GM19099 (cell line): ENCODE data around the gene GPI.

Experiments
- POLR2A ChIP-seq: IDR thresholded peaks from 3 replicates; pipeline ENCODE4 v1.6.1; 2011; ENCODE audit warnings: low read depth; ENCODE audit not compliant: insufficient read length; ENCODE audit errors: extremely low read depth

Gene GPI

DNA sequence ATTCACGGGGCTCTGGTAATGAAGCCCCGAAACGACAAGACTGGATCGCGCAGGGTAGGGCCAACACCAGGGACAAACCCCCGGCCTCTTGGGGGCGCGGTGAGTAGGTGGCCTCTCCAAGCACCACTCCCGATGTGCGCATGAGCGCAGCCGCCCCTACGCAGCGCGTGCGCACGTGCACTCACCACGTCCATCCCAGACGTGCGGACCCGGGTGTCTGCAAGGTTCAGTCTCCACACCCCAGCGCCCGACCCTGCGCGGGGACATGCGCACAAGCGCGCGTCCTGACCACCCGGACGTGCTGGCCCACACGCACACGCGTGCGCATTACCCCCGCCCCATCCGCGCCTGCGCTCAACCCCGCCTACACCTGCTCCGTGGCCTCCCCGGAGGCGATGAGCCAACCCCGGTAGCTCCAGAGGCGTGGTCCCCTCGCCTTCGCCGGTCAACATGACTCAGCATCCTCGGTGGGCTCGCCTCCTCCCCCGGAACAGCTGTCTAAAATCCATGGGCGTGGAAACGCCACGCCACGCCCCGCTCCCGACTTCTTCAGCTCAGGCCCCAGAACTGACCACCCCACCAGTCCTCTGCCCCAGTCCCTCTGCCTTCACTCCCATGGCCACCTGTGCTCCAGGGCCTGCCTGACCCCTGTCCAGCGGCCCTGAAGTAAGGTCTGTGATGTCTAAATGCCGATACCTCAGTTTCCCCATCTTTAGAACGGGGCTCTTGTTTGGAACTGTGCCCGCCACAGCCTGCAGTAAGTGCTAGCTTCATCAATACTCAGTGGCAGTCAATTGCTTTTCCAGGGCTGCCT, 5.6 kb upstream of the GPI start:
- peak; percentile 72 for TF ChIP-seq POLR2A

DNA sequence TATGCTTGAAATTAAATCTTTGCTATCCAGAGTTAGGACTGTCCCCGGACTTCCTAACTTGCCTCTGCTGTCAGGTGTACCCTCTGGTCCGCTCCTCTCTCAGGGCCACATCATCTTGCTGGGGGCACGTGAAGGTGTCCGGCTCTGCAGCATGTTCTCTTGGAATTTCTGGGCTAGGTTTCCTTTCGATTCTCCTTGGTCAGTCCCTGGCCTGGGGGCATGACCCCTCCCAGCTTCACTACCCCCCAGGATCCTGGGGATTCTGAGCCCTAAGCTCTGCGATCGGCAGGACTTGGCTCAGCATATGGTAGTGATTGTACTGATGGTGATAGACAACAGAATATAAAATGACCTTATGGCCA, 5.1 kb upstream of the GPI start:
- no peak for TF ChIP-seq POLR2A

DNA sequence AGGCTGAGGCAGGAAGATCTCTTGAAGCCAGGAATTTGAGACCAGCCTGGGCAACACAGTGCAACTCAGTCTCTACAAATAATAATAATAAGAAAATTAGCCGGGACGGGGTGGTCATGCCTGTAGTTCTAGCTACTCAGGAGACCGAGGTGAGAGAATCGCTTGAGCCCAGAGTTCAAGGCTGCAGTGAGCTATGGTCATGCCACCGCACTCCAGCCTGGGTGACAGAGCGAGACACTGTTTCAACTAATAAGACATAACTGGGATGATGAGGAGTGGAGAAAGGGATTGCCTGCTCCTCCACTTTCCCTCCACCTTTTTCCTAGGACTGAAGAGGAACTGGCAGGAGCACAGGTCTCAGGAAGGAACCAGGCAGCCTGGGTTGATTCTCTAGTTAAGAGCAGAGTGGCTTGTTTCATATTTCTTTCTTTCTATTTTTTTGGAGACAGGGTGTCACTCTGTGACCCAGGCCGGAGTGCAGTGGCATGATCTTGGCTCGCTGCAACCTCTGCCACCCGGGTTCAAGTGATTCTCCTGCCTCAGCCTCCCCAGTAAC, 4.6 kb upstream of the GPI start:
- TF ChIP-seq POLR2A: no peak

DNA sequence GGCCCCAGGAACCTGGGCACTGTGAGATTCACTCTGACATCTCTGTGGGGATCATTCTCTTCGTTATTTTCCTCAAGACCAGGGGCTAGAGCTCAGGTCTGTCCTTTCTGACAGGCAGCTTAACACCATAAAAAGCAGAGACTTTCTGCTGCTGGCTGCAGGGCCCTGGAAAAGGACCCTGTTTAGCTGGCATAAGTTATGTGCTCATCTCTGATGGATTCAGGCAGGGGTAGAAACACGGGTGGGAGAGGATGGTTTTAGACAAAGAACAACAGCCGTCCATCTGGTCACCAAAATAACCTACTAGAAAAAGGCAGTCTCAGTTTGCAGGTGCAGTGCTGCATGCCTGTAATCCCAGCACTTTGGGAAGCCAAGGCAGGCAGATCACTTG, 2.3 kb upstream of the GPI start:
- TF ChIP-seq POLR2A: no peak

- TF ChIP-seq POLR2A: no peak
Measured at GRCh38 chr19:34363094-34363493, 1.9 kb upstream of the GPI start.

GRCh38 chr19:34363930-34364329, 1.1 kb upstream of the GPI start:
- no peak for TF ChIP-seq POLR2A

GRCh38 chr19:34364462-34364829, 550 bp upstream of the GPI start:
- no peak for TF ChIP-seq POLR2A

DNA sequence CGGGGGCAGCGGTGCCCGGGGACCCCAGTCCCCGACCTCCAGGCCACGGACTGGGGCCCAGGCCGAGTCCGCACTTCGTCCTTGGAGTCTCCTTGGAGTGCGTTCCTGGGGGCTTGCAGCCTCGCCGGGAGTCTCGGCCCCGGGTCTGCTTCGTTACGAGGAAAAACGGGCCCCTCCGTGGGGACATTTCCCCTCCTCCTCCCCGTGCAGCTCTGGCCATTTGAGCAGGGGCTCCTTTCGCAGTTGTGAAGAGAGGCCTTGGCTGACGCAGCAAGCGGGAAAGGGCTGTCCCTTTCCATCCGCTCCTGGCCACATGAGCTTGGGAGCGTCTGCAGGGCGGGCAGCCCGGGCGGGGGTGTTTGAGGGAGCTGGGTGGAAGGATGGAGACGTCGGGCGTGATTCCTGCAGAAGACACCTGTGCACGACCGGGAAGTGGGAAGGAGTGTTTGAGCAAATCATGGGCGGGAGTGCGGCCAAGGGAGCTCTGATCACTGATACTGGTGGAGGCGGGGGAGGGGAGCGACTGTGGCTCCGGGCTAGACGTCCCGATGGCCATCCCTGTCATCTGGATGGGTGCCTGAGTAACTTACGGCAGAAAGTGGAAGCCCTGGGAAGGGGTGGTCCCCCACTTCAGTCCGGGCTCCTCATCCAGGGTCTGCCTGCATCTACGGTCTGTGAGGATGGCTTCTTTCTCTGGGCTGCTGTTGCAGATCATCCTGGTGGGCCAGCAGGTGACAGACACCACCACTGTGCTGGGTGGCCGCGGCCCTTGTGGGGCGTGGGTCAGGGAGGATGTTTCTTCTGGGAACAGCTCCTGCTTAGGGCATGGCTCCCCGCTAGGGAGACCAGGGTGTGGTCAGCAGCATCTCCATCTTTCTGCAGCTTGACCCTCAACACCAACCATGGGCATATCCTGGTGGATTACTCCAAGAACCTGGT, 736 bp downstream of the GPI start:
- TF ChIP-seq POLR2A: no peak

GRCh38 chr19:34366738-34367623, 2.0 kb downstream of the GPI start:
- no peak for TF ChIP-seq POLR2A

GRCh38 chr19:34367624-34367957, 2.6 kb downstream of the GPI start:
- TF ChIP-seq POLR2A: no peak

GRCh38 chr19:34368338-34368737, 3.3 kb downstream of the GPI start:
- TF ChIP-seq POLR2A: no peak

DNA sequence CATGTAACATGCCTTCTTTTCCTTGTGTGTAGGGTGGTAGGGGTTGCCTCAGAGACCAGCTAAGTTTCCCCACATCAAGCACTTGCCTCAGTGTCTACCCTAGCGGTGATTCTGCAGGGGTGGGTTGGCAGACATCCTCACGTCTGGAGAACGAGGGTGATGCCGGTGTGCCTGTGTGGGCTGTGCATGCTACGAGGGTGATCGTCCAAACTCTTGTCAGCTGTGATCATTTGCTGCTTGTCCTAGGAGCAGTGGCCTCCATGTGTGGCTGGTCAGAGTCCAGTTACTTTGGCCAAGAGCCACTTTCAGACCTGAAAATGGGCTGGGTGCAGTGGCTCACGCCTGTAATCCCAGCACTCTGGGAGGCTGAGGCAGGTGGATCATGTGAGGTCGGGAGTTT, 5.1 kb downstream of the GPI start:
- no peak for TF ChIP-seq POLR2A

- no peak for TF ChIP-seq POLR2A
Measured at GRCh38 chr19:34370983-34371382, 6.0 kb downstream of the GPI start.

GRCh38 chr19:34373601-34374288, 8.7 kb downstream of the GPI start:
- TF ChIP-seq POLR2A: no peak
